T47D (cell line): ENCODE measurements around the gene TXNDC11.
A peak's percentile ranks its signal among the peaks of the same experiment; 100 is the strongest.

ENCODE experiments used
- DNase-seq, 2 experiments: peaks; one replicate each; pipeline versions ENCODE4 v3.0.0 to v3.0.0-alpha.2; 2011 to 2012; ENCODE audit warnings: low read depth in 1 of 2, low spot score in 1 of 2
- JUND ChIP-seq: IDR thresholded peaks from 2 replicates; pipeline ENCODE4 v1.6.1; 2012; ENCODE audit warnings: low read depth
- in situ Hi-C: cut with HindIII; loops from 2 replicates; pipeline ENCODE4 v1.10.0; 2016; ENCODE audit warnings: low sequenced_read_pairs, low pct_unique_long_range_greater_than_20kb

TXNDC11 gene

GRCh38 chr16:11743308-11744074 lies 834 bp upstream of the TXNDC11 start:
- in situ Hi-C loops, result no loop called here
- peak in 1 of 2 experiments; percentile 30 for DNase-seq
- TF ChIP-seq JUND, result no peak

GRCh38 chr16:11742093-11742535 lies 543 bp downstream of the TXNDC11 start:
- TF ChIP-seq JUND, result no peak
- peak; percentile 21 to 51 for DNase-seq
- in situ Hi-C loops, result no loop called here

- no peak for DNase-seq
- in situ Hi-C loops, result no loop called here
- no peak for TF ChIP-seq JUND
These were observed 2.1 kb downstream of the TXNDC11 start for GRCh38 chr16:11740567-11740966.

- in situ Hi-C loops, result no loop called here
- TF ChIP-seq JUND, result no peak
- DNase-seq, result no peak
These were observed 3.7 kb downstream of the TXNDC11 start for GRCh38 chr16:11738742-11739544.

- DNase-seq, result no peak
- no peak for TF ChIP-seq JUND
- in situ Hi-C loops, result no loop called here
These were observed 4.9 kb downstream of the TXNDC11 start for GRCh38 chr16:11737713-11738112.

GRCh38 chr16:11736903-11737302 lies 5.8 kb downstream of the TXNDC11 start:
- no peak for TF ChIP-seq JUND
- DNase-seq, result no peak
- in situ Hi-C loops, result no loop called here

- no peak for TF ChIP-seq JUND
- no peak for DNase-seq
- in situ Hi-C loops, result no loop called here
These were observed 6.9 kb downstream of the TXNDC11 start for GRCh38 chr16:11735787-11736186.

- in situ Hi-C loops, result no loop called here
- TF ChIP-seq JUND, result no peak
- no peak for DNase-seq
These were observed 8.0 kb downstream of the TXNDC11 start for GRCh38 chr16:11734653-11735043.

GRCh38 chr16:11734025-11734652 lies 8.5 kb downstream of the TXNDC11 start:
- in situ Hi-C loops, result no loop called here
- TF ChIP-seq JUND, result no peak
- DNase-seq, result no peak

- DNase-seq, result no peak
- TF ChIP-seq JUND, result no peak
- in situ Hi-C loops, result no loop called here
These were observed 11.4 kb downstream of the TXNDC11 start for GRCh38 chr16:11731222-11731621.

- no peak for DNase-seq
- TF ChIP-seq JUND, result no peak
- in situ Hi-C loops, result no loop called here
These were observed 12.9 kb downstream of the TXNDC11 start for GRCh38 chr16:11729787-11730186.

- no peak for TF ChIP-seq JUND
- DNase-seq, result no peak
- in situ Hi-C loops, result no loop called here
These were observed 14.7 kb downstream of the TXNDC11 start for GRCh38 chr16:11727796-11728543.
